ENCODE results near the gene LMAN2L. TPM values are rescaled to one million over a fixed set of nuclear protein-coding genes. Genes with fewer than 3 reads are reported as not detected.

Gene LMAN2L
- total RNA-seq, 3 donors from 2014 or later: 21.9 to 39.8 (median 24.3) TPM

GRCh38 chr2:96665083-96665569 is 74.7 kb downstream of the LMAN2L start:
- H3K4me1 ChIP-seq: no peaks in the 10 kb centered on the region
- no peaks in the 10 kb centered on the region for H3K36me3 ChIP-seq
- peak in 1 of 2 donors; percentile 69 for DNase-seq (ENCODE audit: low spot score in 2 of 2)
- H3K4me3 ChIP-seq: no peak overlapping the region
- H3K27ac ChIP-seq: peak overlapping the region; percentile 89
- H3K9me3 ChIP-seq: peaks cover 0 to 5% of the 10 kb centered on the region in 2 donors
- no peaks in the 10 kb centered on the region for H3K27me3 ChIP-seq
- TF ChIP-seq POLR2AphosphoS5 (IDR thresholded peaks at IDR 0.05): peak; percentile 31 to 69 (median 65)
- no peak for TF ChIP-seq POLR2A (IDR thresholded peaks at IDR 0.05)
- intact Hi-C loops (cut with DNase I; ENCODE audit: low total_unique reads): no loop called here

DNA sequence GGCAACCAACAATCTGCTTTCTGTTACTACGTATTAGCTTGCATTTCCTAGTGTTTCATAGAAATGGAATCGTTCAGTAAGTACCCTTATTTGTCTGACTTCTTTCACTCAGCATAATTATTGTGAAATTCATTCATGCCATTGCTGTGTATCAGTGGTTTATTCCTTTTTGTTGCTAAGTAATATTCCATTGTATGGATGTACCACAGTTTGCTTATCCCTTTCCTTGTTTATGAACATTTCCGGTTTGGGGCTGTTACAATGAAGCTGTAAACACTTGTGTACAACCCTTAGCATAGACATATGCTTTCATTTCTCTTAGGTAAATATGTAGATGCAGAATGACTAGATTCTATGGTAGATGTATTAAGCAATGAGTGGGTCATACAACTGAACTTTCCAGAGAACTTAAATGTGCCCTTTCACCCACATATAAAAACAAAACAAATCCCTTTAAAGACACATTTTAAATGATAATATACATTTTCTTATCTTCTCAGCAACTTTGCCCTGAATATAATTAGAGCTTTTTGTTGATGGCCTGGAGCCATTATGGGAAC is 75.4 kb downstream of the LMAN2L start:
- peak overlapping the region; percentile 89 for H3K27ac ChIP-seq
- no peak for DNase-seq (ENCODE audit: low spot score in 2 of 2)

GRCh38 chr2:96663829-96664228 is 76.0 kb downstream of the LMAN2L start:
- peaks cover 0 to 5% of the 10 kb centered on the region in 2 donors for H3K9me3 ChIP-seq
- H3K27ac ChIP-seq: peak overlapping the region; percentile 52 to 89
- no peak for DNase-seq (ENCODE audit: low spot score in 2 of 2)
- intact Hi-C loops (cut with DNase I; ENCODE audit: low total_unique reads): no loop called here
- H3K4me1 ChIP-seq: no peaks in the 10 kb centered on the region
- H3K4me3 ChIP-seq: no peak overlapping the region
- no peaks in the 10 kb centered on the region for H3K27me3 ChIP-seq
- TF ChIP-seq POLR2A (IDR thresholded peaks at IDR 0.05): no peak
- no peak for TF ChIP-seq POLR2AphosphoS5 (IDR thresholded peaks at IDR 0.05)
- TF ChIP-seq, protein P1, sequence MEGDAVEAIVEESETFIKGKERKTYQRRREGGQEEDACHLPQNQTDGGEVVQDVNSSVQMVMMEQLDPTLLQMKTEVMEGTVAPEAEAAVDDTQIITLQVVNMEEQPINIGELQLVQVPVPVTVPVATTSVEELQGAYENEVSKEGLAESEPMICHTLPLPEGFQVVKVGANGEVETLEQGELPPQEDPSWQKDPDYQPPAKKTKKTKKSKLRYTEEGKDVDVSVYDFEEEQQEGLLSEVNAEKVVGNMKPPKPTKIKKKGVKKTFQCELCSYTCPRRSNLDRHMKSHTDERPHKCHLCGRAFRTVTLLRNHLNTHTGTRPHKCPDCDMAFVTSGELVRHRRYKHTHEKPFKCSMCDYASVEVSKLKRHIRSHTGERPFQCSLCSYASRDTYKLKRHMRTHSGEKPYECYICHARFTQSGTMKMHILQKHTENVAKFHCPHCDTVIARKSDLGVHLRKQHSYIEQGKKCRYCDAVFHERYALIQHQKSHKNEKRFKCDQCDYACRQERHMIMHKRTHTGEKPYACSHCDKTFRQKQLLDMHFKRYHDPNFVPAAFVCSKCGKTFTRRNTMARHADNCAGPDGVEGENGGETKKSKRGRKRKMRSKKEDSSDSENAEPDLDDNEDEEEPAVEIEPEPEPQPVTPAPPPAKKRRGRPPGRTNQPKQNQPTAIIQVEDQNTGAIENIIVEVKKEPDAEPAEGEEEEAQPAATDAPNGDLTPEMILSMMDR (IDR thresholded peaks at IDR 0.05): no peak
- H3K36me3 ChIP-seq: no peaks in the 10 kb centered on the region

More for the DNA sequence above, 75.4 kb downstream of the LMAN2L start:
- H3K9me3 ChIP-seq: peaks cover 0 to 5% of the 10 kb centered on the region in 2 donors
- TF ChIP-seq POLR2AphosphoS5 (IDR thresholded peaks at IDR 0.05) (no peak), POLR2A (IDR thresholded peaks at IDR 0.05) (no peak)
- no peak overlapping the region for H3K4me3 ChIP-seq
- intact Hi-C loops (cut with DNase I; ENCODE audit: low total_unique reads): no loop called here
- no peaks in the 10 kb centered on the region for H3K4me1 ChIP-seq
- no peaks in the 10 kb centered on the region for H3K27me3 ChIP-seq
- H3K36me3 ChIP-seq: no peaks in the 10 kb centered on the region

GRCh38 chr2:96663177-96663576 is 76.7 kb downstream of the LMAN2L start:
- Histone ChIP-seq H3K4me1 (no peaks in the 10 kb centered on the region), H3K36me3 (no peaks in the 10 kb centered on the region), H3K27ac (peak overlapping the region; percentile 28 to 52), H3K4me3 (no peak overlapping the region), H3K27me3 (no peaks in the 10 kb centered on the region), H3K9me3 (peaks cover 0 to 5% of the 10 kb centered on the region in 2 donors)
- intact Hi-C loops (cut with DNase I; ENCODE audit: low total_unique reads): no loop called here
- peak in 1 of 2 donors; percentile 34 for DNase-seq (ENCODE audit: low spot score in 2 of 2)
- TF ChIP-seq POLR2A (IDR thresholded peaks at IDR 0.05) (no peak), POLR2AphosphoS5 (IDR thresholded peaks at IDR 0.05) (no peak)
- TF ChIP-seq, protein P1 (IDR thresholded peaks at IDR 0.05): no peak

GRCh38 chr2:96662360-96662759 is 77.5 kb downstream of the LMAN2L start:
- Histone ChIP-seq H3K36me3 (no peaks in the 10 kb centered on the region), H3K27me3 (no peaks in the 10 kb centered on the region), H3K4me1 (no peaks in the 10 kb centered on the region), H3K27ac (no peak overlapping the region), H3K9me3 (peaks cover 0 to 5% of the 10 kb centered on the region in 2 donors), H3K4me3 (no peak overlapping the region)
- no peak for DNase-seq (ENCODE audit: low spot score in 2 of 2)
- intact Hi-C loops (cut with DNase I; ENCODE audit: low total_unique reads): no loop called here
- TF ChIP-seq POLR2AphosphoS5 (IDR thresholded peaks at IDR 0.05) (no peak), POLR2A (IDR thresholded peaks at IDR 0.05) (no peak)
- TF ChIP-seq, protein P1 (IDR thresholded peaks at IDR 0.05): no peak

DNA sequence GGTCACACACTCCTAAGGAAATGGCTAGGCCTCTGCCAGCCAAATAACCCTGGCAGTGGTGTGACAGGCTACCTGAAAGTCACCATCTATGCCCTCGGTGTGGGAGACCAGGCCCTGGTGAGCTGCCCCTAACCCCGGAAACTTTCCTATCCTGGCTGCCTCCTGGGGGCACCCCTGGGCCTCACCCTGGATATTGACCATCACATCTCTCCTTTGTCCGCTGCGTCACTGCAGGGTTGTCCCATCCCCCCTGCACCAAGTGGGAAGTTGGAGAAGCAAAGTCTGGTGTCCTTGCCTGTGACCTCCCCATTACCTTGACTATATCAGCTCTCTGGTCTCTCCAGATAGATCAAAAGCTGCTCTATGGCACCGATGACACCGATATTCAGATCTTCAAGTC is 78.5 kb downstream of the LMAN2L start:
- Histone ChIP-seq H3K9me3 (peaks cover 0 to 5% of the 10 kb centered on the region in 2 donors), H3K27ac (no peak overlapping the region), H3K4me3 (no peak overlapping the region), H3K4me1 (no peaks in the 10 kb centered on the region), H3K36me3 (no peaks in the 10 kb centered on the region), H3K27me3 (no peaks in the 10 kb centered on the region)
- no peak for DNase-seq (ENCODE audit: low spot score in 2 of 2)
- TF ChIP-seq POLR2A (IDR thresholded peaks at IDR 0.05) (no peak), POLR2AphosphoS5 (IDR thresholded peaks at IDR 0.05) (no peak)
- TF ChIP-seq, protein P1 (IDR thresholded peaks at IDR 0.05): no peak
- intact Hi-C loops (cut with DNase I; ENCODE audit: low total_unique reads): no loop called here
